Superior temporal gyrus (tissue), 1 donor: Measurements from ENCODE around the gene RALA.

Source experiments
- DNase-seq: peaks from one replicate; pipeline ENCODE4 v3.0.0-alpha.2; 2016; ENCODE audit errors: extremely low spot score

The RALA gene

GRCh38 chr7:39623047-39623731 lies at the start of gene RALA:
TSS of gene RALA (plus strand) at chr7:39623572. CDS start at chr7:39686668, 63,096 bp downstream.
- peak; percentile 94 for DNase-seq

- DNase-seq, result no peak
Observed at GRCh38 chr7:39574673-39575349, 48.6 kb upstream of the RALA start.

GRCh38 chr7:39577229-39577874 lies 46.0 kb upstream of the RALA start:
- DNase-seq, result no peak

GRCh38 chr7:39580149-39580874 lies 43.1 kb upstream of the RALA start:
- DNase-seq, result peak; percentile 98

GRCh38 chr7:39582536-39582935 lies 40.8 kb upstream of the RALA start:
- no peak for DNase-seq

- DNase-seq, result no peak
Observed at GRCh38 chr7:39583539-39583938, 39.8 kb upstream of the RALA start.

GRCh38 chr7:39587393-39587792 lies 36.0 kb upstream of the RALA start:
- no peak for DNase-seq

GRCh38 chr7:39588416-39588815 lies 35.0 kb upstream of the RALA start:
- DNase-seq, result no peak

GRCh38 chr7:39589323-39590111 lies 33.9 kb upstream of the RALA start:
- no peak for DNase-seq

GRCh38 chr7:39592586-39592985 lies 30.8 kb upstream of the RALA start:
- DNase-seq, result no peak

GRCh38 chr7:39594988-39595620 lies 28.3 kb upstream of the RALA start:
- DNase-seq, result peak; percentile 49

- no peak for DNase-seq
Observed at GRCh38 chr7:39602351-39602750, 21.0 kb upstream of the RALA start.

GRCh38 chr7:39603924-39604323 lies 19.4 kb upstream of the RALA start:
- DNase-seq, result no peak

GRCh38 chr7:39605087-39605486 lies 18.3 kb upstream of the RALA start:
- no peak for DNase-seq

GRCh38 chr7:39606352-39606751 lies 17.0 kb upstream of the RALA start:
- DNase-seq, result no peak

GRCh38 chr7:39606941-39607340 lies 16.4 kb upstream of the RALA start:
- DNase-seq, result no peak

- DNase-seq, result no peak
Observed at GRCh38 chr7:39607865-39608264, 15.5 kb upstream of the RALA start.

- DNase-seq, result no peak
Observed at GRCh38 chr7:39608278-39608677, 15.1 kb upstream of the RALA start.

- DNase-seq, result no peak
Observed at GRCh38 chr7:39609113-39609934, 14.0 kb upstream of the RALA start.

GRCh38 chr7:39609935-39610263 lies 13.5 kb upstream of the RALA start:
- DNase-seq, result no peak
